Nephron progenitor cell (in vitro differentiated cells): ENCODE data around the gene HPSE2.
A peak's percentile ranks its signal among the peaks of the same experiment; 100 is the strongest.

Source experiments
- DNase-seq: peaks from one replicate; pipeline ENCODE4 v3.0.0; 2021
- H3K27ac Mint-ChIP-seq: 2 replicates; pipeline ENCODE4 v1.8.0; 2021; ENCODE audit warnings: mild to moderate bottlenecking, moderate library complexity, mixed read lengths
- H3K27me3 Mint-ChIP-seq: 2 replicates; pipeline ENCODE4 v1.8.0; 2021; ENCODE audit warnings: mild to moderate bottlenecking, low read depth, mixed read lengths; ENCODE audit not compliant: poor library complexity
- H3K36me3 Mint-ChIP-seq: 2 replicates; pipeline ENCODE4 v1.8.0; 2021; ENCODE audit warnings: low read depth, mixed read lengths
- H3K4me1 Mint-ChIP-seq: 2 replicates; pipeline ENCODE4 v1.8.0; 2021; ENCODE audit warnings: mixed read lengths
- H3K4me3 Mint-ChIP-seq: 2 replicates; pipeline ENCODE4 v1.8.0; 2021; ENCODE audit warnings: mild to moderate bottlenecking, moderate library complexity, mixed read lengths
- H3K9me3 Mint-ChIP-seq: 2 replicates; pipeline ENCODE4 v1.8.0; 2021; ENCODE audit warnings: mild to moderate bottlenecking, moderate library complexity, mixed read lengths
- CTCF ChIP-seq: fragments of 200-600 bp; sonication (generic); IDR thresholded peaks from 2 replicates; pipeline ENCODE4 v1.5.0; 2021; ENCODE audit warnings: antibody characterized with exemption

Gene HPSE2

GRCh38 chr10:99233000-99233688 is 2.5 kb downstream of the HPSE2 start:
- Mint-ChIP-seq H3K27ac (no peak overlapping the region), H3K4me3 (peak overlapping the region; percentile 73), H3K36me3 (no peaks in the 10 kb centered on the region), H3K27me3 (peaks cover 100% of the 10 kb centered on the region), H3K9me3 (no peaks in the 10 kb centered on the region), H3K4me1 (peaks cover 58% of the 10 kb centered on the region)
- TF ChIP-seq CTCF = no peak
- peak; percentile 5 for DNase-seq

DNA sequence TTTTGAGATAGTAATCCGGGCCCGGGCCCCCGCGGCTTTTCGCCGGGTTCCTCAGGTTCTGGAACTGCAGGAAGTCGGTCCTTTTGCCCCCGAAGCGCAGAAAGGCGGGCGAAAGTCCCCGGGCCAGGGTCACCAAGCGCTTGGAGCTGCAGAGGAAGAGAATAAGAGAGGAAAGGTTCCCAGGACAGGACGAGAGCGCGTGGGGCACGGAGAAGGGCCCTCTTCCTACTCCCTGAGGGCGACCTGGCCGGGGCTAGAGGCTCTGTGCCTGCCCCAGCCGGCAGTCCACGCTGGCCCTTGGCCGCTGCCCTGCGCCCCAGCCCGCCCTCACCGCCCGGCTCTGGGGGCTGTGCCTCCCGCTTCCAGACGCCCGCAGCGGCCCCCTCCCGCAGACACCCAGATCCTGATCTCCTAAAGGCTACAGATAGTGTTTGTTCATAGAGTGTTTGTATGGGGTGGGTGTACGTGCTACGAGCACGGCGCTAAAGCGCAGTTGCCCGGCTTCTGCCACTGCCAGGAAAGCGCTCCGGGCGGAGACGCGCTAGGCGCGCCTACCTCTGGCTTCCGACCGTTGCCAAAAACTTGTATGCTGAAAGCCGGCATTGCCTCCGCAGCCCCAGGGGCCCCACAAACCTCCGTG is 3.2 kb downstream of the HPSE2 start:
- Mint-ChIP-seq H3K9me3 (no peaks in the 10 kb centered on the region), H3K4me3 (peak overlapping the region; percentile 73), H3K27me3 (peaks cover 98% of the 10 kb centered on the region), H3K27ac (no peak overlapping the region), H3K4me1 (peaks cover 58% of the 10 kb centered on the region), H3K36me3 (no peaks in the 10 kb centered on the region)
- TF ChIP-seq CTCF = no peak
- DNase-seq = peak; percentile 53

DNA sequence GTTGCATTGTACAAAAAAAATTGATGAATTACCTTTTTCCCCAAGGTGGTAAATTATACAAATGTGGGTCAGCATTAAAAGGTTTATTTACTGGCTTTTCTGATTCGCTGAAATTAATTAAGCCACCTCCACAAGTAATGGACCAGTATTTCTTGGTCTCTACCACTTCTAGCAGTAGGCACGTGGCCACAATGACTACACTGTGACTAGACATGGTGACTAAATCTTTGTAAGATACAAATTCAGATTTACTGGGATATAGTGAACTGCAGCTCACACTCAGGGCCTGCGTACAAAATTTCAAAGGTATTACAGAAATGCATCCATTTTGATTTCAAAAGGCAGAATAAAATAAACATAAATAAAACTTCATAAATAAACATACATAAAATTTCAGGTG is 10.9 kb downstream of the HPSE2 start:
- H3K4me1 Mint-ChIP-seq = peaks cover 1% of the 10 kb centered on the region
- peaks cover 30% of the 10 kb centered on the region for H3K27me3 Mint-ChIP-seq
- H3K9me3 Mint-ChIP-seq = no peaks in the 10 kb centered on the region
- no peak for TF ChIP-seq CTCF
- no peak overlapping the region for H3K4me3 Mint-ChIP-seq
- no peak for DNase-seq
- no peaks in the 10 kb centered on the region for H3K36me3 Mint-ChIP-seq
- no peak overlapping the region for H3K27ac Mint-ChIP-seq

- no peaks in the 10 kb centered on the region for H3K4me1 Mint-ChIP-seq
- no peak for DNase-seq
- no peak overlapping the region for H3K4me3 Mint-ChIP-seq
- no peak for TF ChIP-seq CTCF
- H3K27me3 Mint-ChIP-seq = peaks cover 5% of the 10 kb centered on the region
- no peaks in the 10 kb centered on the region for H3K36me3 Mint-ChIP-seq
- H3K27ac Mint-ChIP-seq = no peak overlapping the region
- no peaks in the 10 kb centered on the region for H3K9me3 Mint-ChIP-seq
These were observed 28.3 kb downstream of the HPSE2 start for GRCh38 chr10:99207340-99207739.

- Mint-ChIP-seq H3K4me1 (no peaks in the 10 kb centered on the region), H3K27me3 (no peaks in the 10 kb centered on the region), H3K36me3 (no peaks in the 10 kb centered on the region), H3K4me3 (no peak overlapping the region), H3K27ac (no peak overlapping the region), H3K9me3 (no peaks in the 10 kb centered on the region)
- no peak for DNase-seq
- TF ChIP-seq CTCF = no peak
These were observed 32.3 kb downstream of the HPSE2 start for GRCh38 chr10:99203310-99203709.

DNA sequence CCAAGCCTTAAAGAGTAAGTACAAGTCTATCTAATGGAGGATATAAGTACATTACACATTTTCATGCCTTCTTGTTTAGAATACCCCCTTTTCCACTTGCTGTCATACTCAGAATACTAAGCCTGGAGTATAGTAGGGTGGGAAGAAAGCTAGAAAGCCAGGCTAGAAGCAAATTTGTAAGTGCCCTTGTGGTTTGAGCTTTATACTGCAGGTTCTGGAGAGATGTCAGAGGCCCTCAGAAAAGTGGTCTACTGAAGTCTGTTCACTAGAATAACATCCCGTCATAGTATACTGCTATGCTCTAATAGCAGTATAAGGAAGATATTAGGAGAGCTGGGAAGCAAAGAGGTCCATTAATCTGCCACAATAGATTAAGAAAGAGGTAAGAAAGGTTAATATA is 62.7 kb downstream of the HPSE2 start:
- no peak overlapping the region for H3K27ac Mint-ChIP-seq
- peaks cover 6% of the 10 kb centered on the region for H3K9me3 Mint-ChIP-seq
- no peak for DNase-seq
- no peaks in the 10 kb centered on the region for H3K36me3 Mint-ChIP-seq
- H3K27me3 Mint-ChIP-seq = peaks cover 4% of the 10 kb centered on the region
- TF ChIP-seq CTCF = no peak
- no peak overlapping the region for H3K4me3 Mint-ChIP-seq
- H3K4me1 Mint-ChIP-seq = no peaks in the 10 kb centered on the region
